A549 (cell line): ENCODE results near the gene TRIM75. TPM values are rescaled to one million over a fixed set of nuclear protein-coding genes. Genes with fewer than 3 reads are reported as not detected.
"Not testable (repeated sequence)": the region's sequence is repeated elsewhere in the genome, so short reads cannot be mapped to it uniquely, and the experiment has no call there.

Experiments used
- ATAC-seq, 2 experiments: fragments of 200-7000 bp in 1 of 2; fragments of >200 bp in 1 of 2; cut with Nextera tagmentation in 1 of 2; cut with Tn5 transposase in 1 of 2; 3 replicates each; pipeline versions ENCODE4 v1.8.0 to v1.9.1; 2018 to 2020; ENCODE audit warnings: mild to moderate bottlenecking in 1 of 2, moderate library complexity in 1 of 2
- CTCF ChIA-PET: fragments of 300-600 bp; sonication (Branson Sonifier 250); formaldehyde crosslinking; extraction: SDS; loops from one replicate; lab custom pipeline; 2021; ENCODE audit warnings: antibody characterized with exemption, inconsistent platforms; lab: Yijun Ruan, JAX
- POLR2A ChIA-PET: fragments of 350-600 bp; formaldehyde crosslinking; extraction: SDS; loops from one replicate; lab custom pipeline; 2021; ENCODE audit warnings: antibody characterized with exemption, inconsistent platforms; lab: Yijun Ruan, JAX
- DNase-seq, 2 experiments: peaks; one replicate each; pipeline versions ENCODE4 v3.0.0 to v3.0.0-alpha.2; 2011 to 2016; ENCODE audit warnings: low read depth in 1 of 2, low spot score in 1 of 2
- FAIRE-seq: peaks from 2 replicates; lab custom pipeline; 2011; peaks lifted over from hg19 to GRCh38; lab: Jason Lieb, UNC
- H3K27ac ChIP-seq, 2 experiments: fragments of >200 bp; sonication (Bioruptor Twin); formaldehyde crosslinking; 3 replicates each; pipeline ENCODE4 v1.5.1; 2016 to 2017
- H3K4me1 ChIP-seq: fragments of >200 bp; sonication (Bioruptor Twin); formaldehyde crosslinking; 3 replicates; pipeline ENCODE4 v1.6.1; 2016
- H3K4me2 ChIP-seq: fragments of >200 bp; sonication (Bioruptor Twin); formaldehyde crosslinking; 3 replicates; pipeline ENCODE4 v1.6.1; 2016
- H3K4me3 ChIP-seq: fragments of >200 bp; sonication (Bioruptor Twin); formaldehyde crosslinking; 3 replicates; pipeline ENCODE4 v1.5.1; 2016
- H3K9me3 ChIP-seq: fragments of >200 bp; sonication (Bioruptor Twin); formaldehyde crosslinking; 3 replicates; pipeline ENCODE4 v1.6.1; 2016
- BHLHE40 ChIP-seq: IDR thresholded peaks from 2 replicates; pipeline ENCODE4 v1.6.1; 2012; ENCODE audit warnings: low read depth, low read length, inconsistent platforms
- CHD4 ChIP-seq: fragments of 200-600 bp; sonication (generic); IDR thresholded peaks from 2 replicates; pipeline ENCODE4 v1.6.1; 2016; ENCODE audit warnings: antibody characterized with exemption, mild to moderate bottlenecking, borderline replicate concordance
- EHMT2 ChIP-seq: fragments of 200-600 bp; sonication (generic); IDR thresholded peaks from 2 replicates; pipeline ENCODE4 v1.6.1; 2016; ENCODE audit warnings: antibody characterized with exemption, low read depth, mild to moderate bottlenecking, moderate library complexity
- FOXS1 ChIP-seq: fragments of 250-450 bp; sonication (Bioruptor Pico); IDR thresholded peaks from 2 replicates; pipeline ENCODE4 v1.5.0; 2020; ENCODE audit warnings: mild to moderate bottlenecking, moderate library complexity
- HEYL ChIP-seq: fragments of 250-450 bp; sonication (Bioruptor Pico); IDR thresholded peaks from 2 replicates; pipeline ENCODE4 v1.8.0; 2021; ENCODE audit warnings: mild to moderate bottlenecking, moderate library complexity
- HOXB5 ChIP-seq: fragments of 250-450 bp; sonication (Bioruptor Pico); IDR thresholded peaks from 2 replicates; pipeline ENCODE4 v1.5.0; 2020; ENCODE audit warnings: mild to moderate bottlenecking, moderate library complexity
- JUNB ChIP-seq: fragments of >200 bp; sonication (Bioruptor Twin); formaldehyde crosslinking; IDR thresholded peaks from 2 replicates; pipeline ENCODE4 v1.6.1; 2016
- KDM1A ChIP-seq: fragments of 200-600 bp; sonication (generic); IDR thresholded peaks from 2 replicates; pipeline ENCODE4 v1.6.1; 2016; ENCODE audit warnings: low read depth, mild to moderate bottlenecking
- RAD21 ChIP-seq, 2 experiments: fragments of >200 bp in 1 of 2; sonication (Bioruptor Twin) in 1 of 2; formaldehyde crosslinking in 1 of 2; IDR thresholded peaks in 1 of 2; conservative IDR thresholded peaks in 1 of 2; 2 replicates in 1 of 2; 3 replicates in 1 of 2; pipeline ENCODE4 v1.6.1; 2012 to 2018; ENCODE audit warnings: inconsistent platforms in 1 of 2
- SREBF2 ChIP-seq: fragments of 450-650 bp; IDR thresholded peaks from 2 replicates; pipeline ENCODE4 v1.6.1; 2014; ENCODE audit warnings: mild to moderate bottlenecking, moderate library complexity
- TFCP2L1 ChIP-seq: fragments of 250-450 bp; sonication (Bioruptor Pico); IDR thresholded peaks from 2 replicates; pipeline ENCODE4 v1.5.0; 2021; ENCODE audit warnings: mild to moderate bottlenecking
- ZNF302 ChIP-seq: fragments of 250-450 bp; sonication (Bioruptor Pico); IDR thresholded peaks from 2 replicates; pipeline ENCODE4 v1.9.0; 2021; ENCODE audit warnings: inconsistent platforms, mild to moderate bottlenecking, moderate library complexity
- WGBS: methylation state at CpG from one replicate; pipeline ENCODE4 v1.1.6; 2017; ENCODE audit errors: missing lambda C conversion rate; 5-methylcytosine and 5-hydroxymethylcytosine counted together
- polyA plus RNA-seq, 4 experiments: library from polyadenylated mRNA; depleted of rRNA in 3 of 4; stranded (reverse); fragments of >200 nt; fragmentation: RNase III in 1 of 4; extraction: RNeasy Plus Mini Kit Qiagen cat#74134 plus additional on column Dnase treatment in 1 of 4; gene quantifications; 2 replicates in 3 of 4; 3 replicates in 1 of 4; pipeline ENCODE4 v1.2.3, GENCODE V29; 2011 to 2017
- TF ChIP-seq, protein P1 (sequence below): fragments of 250-450 bp; sonication (Bioruptor Pico); IDR thresholded peaks from 2 replicates; pipeline ENCODE4 v1.5.0; 2021; ENCODE audit warnings: mild to moderate bottlenecking, moderate library complexity, borderline replicate concordance
- TF ChIP-seq, protein P2 (sequence below): fragments of >200 bp; sonication (Bioruptor Twin); formaldehyde crosslinking; IDR thresholded peaks from 3 replicates; pipeline ENCODE4 v1.6.1; 2016
- TF ChIP-seq, protein P3 (sequence below): fragments of 150-350 bp; IDR thresholded peaks from 2 replicates; pipeline ENCODE4 v1.6.1; 2014; ENCODE audit warnings: low read depth, mild to moderate bottlenecking, low read length
- TF ChIP-seq, protein P4 (sequence below): IDR thresholded peaks from 2 replicates; pipeline ENCODE4 v1.6.1; 2012

TRIM75 gene
- polyA plus RNA-seq, 2 of the 4 experiments (the other 2 are of a cell fraction): not detected

DNA sequence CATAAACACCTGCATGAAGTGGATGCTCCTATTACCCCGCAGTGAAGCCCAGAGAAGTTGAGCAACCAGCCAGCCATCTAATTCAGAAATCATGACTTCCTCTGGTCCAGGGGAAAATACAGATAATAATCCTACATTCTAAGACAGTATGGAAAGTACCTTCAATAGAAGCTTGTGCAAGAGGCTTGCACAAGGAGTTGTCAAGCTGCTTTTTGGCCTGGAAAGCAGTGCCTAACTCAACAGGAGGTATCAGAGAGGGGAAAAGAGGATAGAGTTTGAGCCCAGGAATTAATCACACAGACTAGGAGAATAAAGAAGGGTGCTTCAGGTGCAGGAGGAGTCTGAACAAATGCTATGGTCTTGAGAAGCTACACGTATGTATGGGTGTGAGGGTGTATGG, 32.3 kb downstream of the TRIM75 start (continued):
- TF ChIP-seq JUNB (no peak), BHLHE40 (no peak), EHMT2 (no peak), HEYL (CRISPR knock-in tag) (no peak), HOXB5 (CRISPR knock-in tag) (no peak), SREBF2 (no peak), RAD21 (conservative IDR thresholded peaks at IDR 0.05 in 1 of 2, IDR thresholded peaks at IDR 0.05 in 1 of 2) (no peak)
- TF ChIP-seq, protein P1, sequence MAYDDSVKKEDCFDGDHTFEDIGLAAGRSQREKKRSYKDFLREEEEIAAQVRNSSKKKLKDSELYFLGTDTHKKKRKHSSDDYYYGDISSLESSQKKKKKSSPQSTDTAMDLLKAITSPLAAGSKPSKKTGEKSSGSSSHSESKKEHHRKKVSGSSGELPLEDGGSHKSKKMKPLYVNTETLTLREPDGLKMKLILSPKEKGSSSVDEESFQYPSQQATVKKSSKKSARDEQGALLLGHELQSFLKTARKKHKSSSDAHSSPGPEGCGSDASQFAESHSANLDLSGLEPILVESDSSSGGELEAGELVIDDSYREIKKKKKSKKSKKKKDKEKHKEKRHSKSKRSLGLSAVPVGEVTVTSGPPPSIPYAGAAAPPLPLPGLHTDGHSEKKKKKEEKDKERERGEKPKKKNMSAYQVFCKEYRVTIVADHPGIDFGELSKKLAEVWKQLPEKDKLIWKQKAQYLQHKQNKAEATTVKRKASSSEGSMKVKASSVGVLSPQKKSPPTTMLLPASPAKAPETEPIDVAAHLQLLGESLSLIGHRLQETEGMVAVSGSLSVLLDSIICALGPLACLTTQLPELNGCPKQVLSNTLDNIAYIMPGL: no peak
- TF ChIP-seq, protein P2, sequence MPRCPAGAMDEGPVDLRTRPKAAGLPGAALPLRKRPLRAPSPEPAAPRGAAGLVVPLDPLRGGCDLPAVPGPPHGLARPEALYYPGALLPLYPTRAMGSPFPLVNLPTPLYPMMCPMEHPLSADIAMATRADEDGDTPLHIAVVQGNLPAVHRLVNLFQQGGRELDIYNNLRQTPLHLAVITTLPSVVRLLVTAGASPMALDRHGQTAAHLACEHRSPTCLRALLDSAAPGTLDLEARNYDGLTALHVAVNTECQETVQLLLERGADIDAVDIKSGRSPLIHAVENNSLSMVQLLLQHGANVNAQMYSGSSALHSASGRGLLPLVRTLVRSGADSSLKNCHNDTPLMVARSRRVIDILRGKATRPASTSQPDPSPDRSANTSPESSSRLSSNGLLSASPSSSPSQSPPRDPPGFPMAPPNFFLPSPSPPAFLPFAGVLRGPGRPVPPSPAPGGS: no peak

DNA sequence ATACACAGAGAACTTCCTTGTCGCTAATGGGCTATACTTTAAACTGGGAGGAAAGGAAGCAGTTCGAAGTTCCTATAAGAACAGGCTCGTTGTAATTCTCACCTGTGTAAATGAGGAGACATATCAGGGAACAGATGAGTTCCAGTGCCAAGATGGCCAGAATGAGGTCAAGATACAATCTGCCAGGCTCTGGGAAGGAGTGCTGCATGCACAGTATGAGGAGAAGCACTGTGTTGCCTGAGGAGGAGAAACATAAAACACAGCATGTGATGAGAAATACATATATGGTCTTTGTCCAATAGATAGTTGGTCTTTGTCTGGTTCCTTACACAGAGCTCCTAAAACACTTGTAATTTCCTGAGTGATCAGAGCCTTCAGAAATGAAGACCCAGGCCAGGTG, 34.7 kb downstream of the TRIM75 start:
- CTCF ChIA-PET: no interaction called here
- DNase-seq (no peak), ATAC-seq (no peak), FAIRE-seq (no peak)
- Histone ChIP-seq H3K27ac (no peak overlapping the region), H3K4me3 (no peak overlapping the region), H3K9me3 (no peaks in the 10 kb centered on the region), H3K4me1 (no peaks in the 10 kb centered on the region), H3K4me2 (no peak overlapping the region)
- WGBS: 79% methylated on average over 3 of the region's 3 CpGs
- TF ChIP-seq KDM1A (no peak), BHLHE40 (no peak), FOXS1 (CRISPR knock-in tag) (no peak), CHD4 (no peak)
- TF ChIP-seq, protein P3, sequence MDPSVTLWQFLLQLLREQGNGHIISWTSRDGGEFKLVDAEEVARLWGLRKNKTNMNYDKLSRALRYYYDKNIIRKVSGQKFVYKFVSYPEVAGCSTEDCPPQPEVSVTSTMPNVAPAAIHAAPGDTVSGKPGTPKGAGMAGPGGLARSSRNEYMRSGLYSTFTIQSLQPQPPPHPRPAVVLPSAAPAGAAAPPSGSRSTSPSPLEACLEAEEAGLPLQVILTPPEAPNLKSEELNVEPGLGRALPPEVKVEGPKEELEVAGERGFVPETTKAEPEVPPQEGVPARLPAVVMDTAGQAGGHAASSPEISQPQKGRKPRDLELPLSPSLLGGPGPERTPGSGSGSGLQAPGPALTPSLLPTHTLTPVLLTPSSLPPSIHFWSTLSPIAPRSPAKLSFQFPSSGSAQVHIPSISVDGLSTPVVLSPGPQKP: no peak
- POLR2A ChIA-PET: no interaction called here

DNA sequence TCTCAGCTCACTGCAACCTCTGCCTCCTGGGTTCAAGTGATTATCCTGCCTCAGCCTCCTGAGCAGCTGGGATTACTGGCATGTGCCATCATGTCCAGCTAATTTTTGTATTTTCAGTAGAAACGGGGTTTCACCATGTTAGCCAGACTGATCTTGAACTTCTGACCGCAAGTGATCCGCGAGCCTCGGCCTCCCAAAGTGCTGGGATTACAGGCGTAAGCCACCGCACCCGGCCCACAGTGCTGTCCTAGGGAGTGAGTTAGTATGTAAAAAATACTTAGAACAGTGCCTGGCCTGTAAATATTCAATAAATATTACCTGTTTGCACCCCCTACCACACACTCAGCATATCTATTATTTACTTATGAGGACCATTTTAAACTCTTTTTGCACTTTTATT, 38.5 kb downstream of the TRIM75 start:
- not testable (repeated sequence) for FAIRE-seq, H3K4me2 ChIP-seq, H3K4me1 ChIP-seq, ATAC-seq, DNase-seq, H3K4me3 ChIP-seq, H3K27ac ChIP-seq, H3K9me3 ChIP-seq
- WGBS: 96% methylated on average over 5 of the region's 8 CpGs
- POLR2A ChIA-PET: interaction anchor here (0.7 kb wide), 1 partner anchor 700 kb away, joined by 8 read pairs; no protein-coding TSS in a partner anchor
- CTCF ChIA-PET: interaction anchor here (0.6 kb wide), 1 partner anchor 324 kb away, joined by 5 read pairs; no protein-coding TSS in a partner anchor

DNA sequence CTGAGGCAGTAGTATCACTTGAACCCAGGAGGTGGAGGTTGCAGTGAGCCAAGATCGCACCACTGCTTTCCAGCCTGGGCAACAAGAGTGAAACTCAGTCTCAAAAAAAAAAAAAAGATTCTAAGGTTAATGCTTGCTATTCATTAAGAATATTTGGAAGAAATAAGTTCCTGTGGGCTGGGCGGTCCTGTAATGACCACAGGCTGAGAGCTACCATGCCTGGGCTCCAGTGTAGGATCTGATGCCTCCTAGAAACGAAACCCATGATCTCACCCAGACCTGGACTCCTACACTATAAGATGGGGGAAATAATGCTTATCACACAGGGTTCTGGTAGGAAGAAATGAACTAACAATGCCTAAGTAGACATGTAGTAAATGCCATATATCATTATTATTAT, 41.2 kb downstream of the TRIM75 start:
- ChIA-PET POLR2A (no interaction called here), CTCF (interaction anchor here (0.6 kb wide), 1 partner anchor 1178 kb away, joined by 4 read pairs; no protein-coding TSS in a partner anchor)
- no peak for FAIRE-seq
- H3K4me2 ChIP-seq: no peak overlapping the region
- no peaks in the 10 kb centered on the region for H3K9me3 ChIP-seq
- H3K4me1 ChIP-seq: no peaks in the 10 kb centered on the region
- WGBS: 89% methylated on average over 3 of the region's 3 CpGs
- no peak for DNase-seq
- no peak overlapping the region for H3K4me3 ChIP-seq
- no peak for ATAC-seq
- no peak overlapping the region for H3K27ac ChIP-seq
- TF ChIP-seq ZNF302 (CRISPR knock-in tag): no peak
- no peak for TF ChIP-seq TFCP2L1 (CRISPR knock-in tag)
- TF ChIP-seq, protein P4, sequence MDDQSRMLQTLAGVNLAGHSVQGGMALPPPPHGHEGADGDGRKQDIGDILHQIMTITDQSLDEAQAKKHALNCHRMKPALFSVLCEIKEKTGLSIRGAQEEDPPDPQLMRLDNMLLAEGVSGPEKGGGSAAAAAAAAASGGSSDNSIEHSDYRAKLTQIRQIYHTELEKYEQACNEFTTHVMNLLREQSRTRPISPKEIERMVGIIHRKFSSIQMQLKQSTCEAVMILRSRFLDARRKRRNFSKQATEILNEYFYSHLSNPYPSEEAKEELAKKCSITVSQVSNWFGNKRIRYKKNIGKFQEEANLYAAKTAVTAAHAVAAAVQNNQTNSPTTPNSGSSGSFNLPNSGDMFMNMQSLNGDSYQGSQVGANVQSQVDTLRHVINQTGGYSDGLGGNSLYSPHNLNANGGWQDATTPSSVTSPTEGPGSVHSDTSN: no peak
- TF ChIP-seq, all 56 proteins: peak for 0
